Activated B cell treated with CpG ODN at 0.5 μM for 24 hours (primary cell): ENCODE measurements around the gene SSH2. TPM values are rescaled to one million over a fixed set of nuclear protein-coding genes. Genes with fewer than 3 reads are reported as not detected.
"Not testable (repeated sequence)": the region's sequence is repeated elsewhere in the genome, so short reads cannot be mapped to it uniquely, and the experiment has no call there.

ENCODE experiments used
- ATAC-seq: fragments of 200-7000 bp; cut with Tn5 transposase; one replicate; pipeline ENCODE4 v1.10.0; 2021; ENCODE audit warnings: low read depth, mild to moderate bottlenecking, moderate library complexity
- CTCF ChIA-PET: fragments of 350-600 bp; sonication (Branson Sonifier 250); formaldehyde crosslinking; loops from one replicate; lab custom pipeline; 2021; ENCODE audit warnings: antibody characterized with exemption; lab: Charles Lee
- POLR2A ChIA-PET: fragments of 350-600 bp; sonication (Branson Sonifier 250); formaldehyde crosslinking; loops from one replicate; lab custom pipeline; 2021; ENCODE audit warnings: antibody characterized with exemption; lab: Charles Lee
- DNase-seq: peaks from one replicate; pipeline ENCODE4 v3.0.0; 2022
- H3K27ac Mint-ChIP-seq: one replicate; pipeline ENCODE4 v1.8.0; 2020; ENCODE audit warnings: mixed read lengths
- H3K27me3 Mint-ChIP-seq: one replicate; pipeline ENCODE4 v1.8.0; 2021; ENCODE audit warnings: mixed read lengths
- H3K36me3 Mint-ChIP-seq: one replicate; pipeline ENCODE4 v1.8.0; 2021; ENCODE audit warnings: low read depth, mixed read lengths
- H3K4me1 Mint-ChIP-seq: one replicate; pipeline ENCODE4 v1.8.0; 2021; ENCODE audit warnings: mixed read lengths
- H3K4me3 Mint-ChIP-seq: one replicate; pipeline ENCODE4 v1.8.0; 2020; ENCODE audit warnings: mild to moderate bottlenecking, mixed read lengths
- H3K9me3 Mint-ChIP-seq: one replicate; pipeline ENCODE4 v1.8.0; 2020; ENCODE audit warnings: mixed read lengths
- intact Hi-C: fragments of 100-400 bp; cut with micrococcal nuclease; formaldehyde crosslinking; loops from one replicate; pipeline ENCODE4 v1.15.1; 2024
- total RNA-seq: library from RNA; stranded (reverse); gene quantifications from 2 replicates; pipeline ENCODE4 v1.2.3, GENCODE V29; 2022
- TF ChIP-seq, protein P1 (sequence below): fragments of 200-600 bp; IDR thresholded peaks from one replicate; pipeline ENCODE4 v1.8.0; 2022; ENCODE audit warnings: antibody characterized with exemption, mild to moderate bottlenecking

SSH2 gene
- total RNA-seq, 1 donor from 2014 or later: 95.7 TPM

DNA sequence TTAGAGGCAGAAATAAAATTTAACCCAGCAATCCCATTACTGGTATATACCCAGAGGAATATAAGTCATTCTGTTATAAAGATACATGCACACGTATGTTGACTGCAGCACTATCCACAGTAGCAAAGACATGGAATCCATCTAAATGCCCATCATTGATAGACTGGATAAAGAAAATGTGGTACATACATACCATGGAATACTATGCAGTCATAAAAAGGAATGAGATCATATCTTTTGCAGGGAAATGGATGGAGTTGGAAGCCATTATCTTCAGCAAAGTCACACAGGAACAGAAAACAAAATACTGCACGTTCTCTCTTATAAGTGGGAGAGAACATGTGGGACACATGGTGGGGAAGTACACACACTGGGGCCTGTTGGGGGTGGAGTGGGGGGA, 23.1 kb downstream of the SSH2 start:
- no peak for DNase-seq
- no peak overlapping the region for H3K4me3 Mint-ChIP-seq
- H3K9me3 Mint-ChIP-seq: peaks cover 7% of the 10 kb centered on the region
- H3K4me1 Mint-ChIP-seq: peaks cover 38% of the 10 kb centered on the region
- no peak overlapping the region for H3K27ac Mint-ChIP-seq
- H3K27me3 Mint-ChIP-seq: no peaks in the 10 kb centered on the region
- POLR2A ChIA-PET: no interaction called here
- peaks cover 16% of the 10 kb centered on the region for H3K36me3 Mint-ChIP-seq
- ATAC-seq: no peak
- intact Hi-C loops: no loop called here
- TF ChIP-seq, protein P1, sequence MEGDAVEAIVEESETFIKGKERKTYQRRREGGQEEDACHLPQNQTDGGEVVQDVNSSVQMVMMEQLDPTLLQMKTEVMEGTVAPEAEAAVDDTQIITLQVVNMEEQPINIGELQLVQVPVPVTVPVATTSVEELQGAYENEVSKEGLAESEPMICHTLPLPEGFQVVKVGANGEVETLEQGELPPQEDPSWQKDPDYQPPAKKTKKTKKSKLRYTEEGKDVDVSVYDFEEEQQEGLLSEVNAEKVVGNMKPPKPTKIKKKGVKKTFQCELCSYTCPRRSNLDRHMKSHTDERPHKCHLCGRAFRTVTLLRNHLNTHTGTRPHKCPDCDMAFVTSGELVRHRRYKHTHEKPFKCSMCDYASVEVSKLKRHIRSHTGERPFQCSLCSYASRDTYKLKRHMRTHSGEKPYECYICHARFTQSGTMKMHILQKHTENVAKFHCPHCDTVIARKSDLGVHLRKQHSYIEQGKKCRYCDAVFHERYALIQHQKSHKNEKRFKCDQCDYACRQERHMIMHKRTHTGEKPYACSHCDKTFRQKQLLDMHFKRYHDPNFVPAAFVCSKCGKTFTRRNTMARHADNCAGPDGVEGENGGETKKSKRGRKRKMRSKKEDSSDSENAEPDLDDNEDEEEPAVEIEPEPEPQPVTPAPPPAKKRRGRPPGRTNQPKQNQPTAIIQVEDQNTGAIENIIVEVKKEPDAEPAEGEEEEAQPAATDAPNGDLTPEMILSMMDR: no peak
- CTCF ChIA-PET: no interaction called here

DNA sequence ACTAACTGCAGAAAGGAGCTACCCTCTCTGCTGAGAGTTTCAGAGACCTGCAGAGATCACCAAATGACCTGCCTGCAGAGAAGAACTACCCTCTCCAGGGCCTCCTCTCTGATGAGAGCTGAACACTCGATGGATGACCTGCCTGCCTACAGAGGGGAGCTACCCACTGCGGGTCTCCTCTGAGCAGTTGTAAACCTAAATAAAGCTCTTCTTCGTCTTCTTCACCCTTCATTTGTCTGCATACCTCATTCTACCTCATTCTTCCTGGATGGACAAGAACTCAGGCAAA, 24.2 kb downstream of the SSH2 start:
- intact Hi-C loops: no loop called here
- DNase-seq: no peak
- Mint-ChIP-seq H3K9me3 (peaks cover 7% of the 10 kb centered on the region), H3K4me1 (peaks cover 40% of the 10 kb centered on the region), H3K27ac (no peak overlapping the region), H3K27me3 (no peaks in the 10 kb centered on the region), H3K4me3 (no peak overlapping the region), H3K36me3 (peaks cover 16% of the 10 kb centered on the region)
- POLR2A ChIA-PET: no interaction called here
- CTCF ChIA-PET: no interaction called here
- TF ChIP-seq, protein P1: no peak
- ATAC-seq: no peak

DNA sequence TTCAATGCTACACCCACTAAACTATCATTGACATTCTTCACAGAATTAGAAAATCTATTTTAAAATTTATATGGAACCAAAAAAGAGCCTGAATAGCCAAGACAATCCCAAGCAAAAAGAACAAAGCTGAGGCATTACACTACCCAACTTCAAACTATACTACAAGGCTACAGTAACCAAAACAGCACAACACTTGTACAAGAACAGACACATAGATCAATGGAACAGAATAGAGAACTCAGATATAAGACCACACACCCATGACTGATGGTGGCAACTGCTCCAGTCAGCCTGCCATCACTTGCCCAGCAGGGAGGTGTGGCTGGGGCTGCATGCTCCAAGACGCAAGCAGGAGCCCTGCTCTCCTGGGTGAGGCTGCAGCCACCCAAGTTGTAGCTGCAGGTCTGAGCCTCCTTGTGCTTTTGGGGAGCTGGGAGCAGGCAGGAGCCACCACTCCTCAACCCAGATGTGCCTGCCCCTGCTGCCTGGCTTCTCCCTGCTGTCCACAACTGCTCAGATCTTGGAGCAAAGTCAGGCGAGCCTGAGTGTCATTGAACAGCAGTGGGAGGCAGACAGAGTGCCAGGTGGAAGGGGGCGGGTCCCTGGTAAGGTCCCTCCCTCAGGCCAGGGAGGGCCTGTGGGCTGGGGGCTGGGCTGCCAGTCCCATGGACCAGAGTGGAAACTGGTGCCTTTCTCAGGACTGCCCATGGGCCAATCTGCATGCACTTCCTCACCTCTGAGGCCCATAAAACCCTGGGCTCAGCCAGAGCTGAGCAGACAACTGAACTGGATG, 24.7 kb downstream of the SSH2 start:
- ChIA-PET POLR2A (no interaction called here), CTCF (interaction anchor here (1.7 kb wide), 1 partner anchor 26 kb away, joined by 4 read pairs; no protein-coding TSS in a partner anchor)
- Mint-ChIP-seq H3K4me3 (no peak overlapping the region), H3K36me3 (peaks cover 16% of the 10 kb centered on the region), H3K4me1 (peaks cover 40% of the 10 kb centered on the region), H3K9me3 (peaks cover 7% of the 10 kb centered on the region), H3K27me3 (no peaks in the 10 kb centered on the region), H3K27ac (no peak overlapping the region)
- ATAC-seq (no peak), DNase-seq (no peak)
- TF ChIP-seq, protein P1: no peak
- intact Hi-C loops: no loop called here

DNA sequence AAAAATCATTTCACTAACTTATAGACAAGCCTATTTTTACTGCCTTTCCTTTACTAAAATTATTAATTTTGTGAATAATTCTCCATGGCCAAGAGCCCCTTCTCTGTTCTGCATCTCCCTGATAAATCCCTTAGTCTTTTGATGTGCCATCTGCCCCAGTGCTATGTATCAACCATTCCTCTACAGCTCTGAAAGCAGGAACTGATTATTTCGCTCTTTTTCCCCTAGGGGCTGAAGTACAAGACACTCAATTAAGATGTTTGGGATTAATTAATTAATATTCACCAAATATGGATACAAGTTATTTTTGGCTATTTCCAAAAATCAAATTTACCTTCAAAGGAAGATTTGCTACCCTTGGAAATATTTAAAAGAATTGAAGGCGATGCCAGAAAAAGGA, 26.6 kb downstream of the SSH2 start:
- H3K36me3 Mint-ChIP-seq: peaks cover 16% of the 10 kb centered on the region
- intact Hi-C loops: loop anchor here (5.0 kb wide), 1 partner anchor 36 kb away; no protein-coding TSS in a partner anchor
- ChIA-PET POLR2A (no interaction called here), CTCF (interaction anchor here (0.6 to 1.7 kb wide), 3 partner anchors 28 to 96 kb away, joined by 3 to 4 read pairs (median 3); no protein-coding TSS in a partner anchor)
- DNase-seq (no peak), ATAC-seq (no peak)
- H3K27me3 Mint-ChIP-seq: no peaks in the 10 kb centered on the region
- H3K9me3 Mint-ChIP-seq: peaks cover 7% of the 10 kb centered on the region
- H3K4me3 Mint-ChIP-seq: no peak overlapping the region
- no peak overlapping the region for H3K27ac Mint-ChIP-seq
- TF ChIP-seq, protein P1: no peak
- peaks cover 40% of the 10 kb centered on the region for H3K4me1 Mint-ChIP-seq

DNA sequence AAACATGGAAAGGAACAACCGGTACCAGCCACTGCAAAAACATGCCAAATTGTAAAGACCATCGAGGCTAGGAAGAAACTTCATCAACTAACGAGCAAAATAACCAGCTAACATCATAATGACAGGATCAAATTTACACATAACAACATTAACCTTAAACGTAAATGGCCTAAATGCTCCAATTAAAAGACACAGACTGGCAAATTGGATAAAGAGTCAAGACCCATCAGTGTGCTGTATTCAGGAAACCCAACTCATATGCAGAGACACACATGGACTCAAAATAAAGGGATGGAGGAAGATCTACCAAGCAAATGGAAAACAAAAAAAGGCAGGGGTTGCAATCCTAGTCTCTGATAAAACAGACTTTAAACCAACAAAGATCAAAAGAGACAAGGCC, 32.9 kb downstream of the SSH2 start:
- H3K36me3 Mint-ChIP-seq, POLR2A ChIA-PET, H3K4me3 Mint-ChIP-seq, intact Hi-C loops, H3K27me3 Mint-ChIP-seq, CTCF ChIA-PET, DNase-seq, H3K27ac Mint-ChIP-seq, ATAC-seq: not testable (repeated sequence)
- H3K9me3 Mint-ChIP-seq: peaks cover 12% of the 10 kb centered on the region
- peaks cover 26% of the 10 kb centered on the region for H3K4me1 Mint-ChIP-seq
